H54 (cell line): Measurements from ENCODE around the gene RIPOR3.
"Not testable (repeated sequence)": the region's sequence is repeated elsewhere in the genome, so short reads cannot be mapped to it uniquely, and the experiment has no call there.

Experiments
- DNase-seq: peaks from one replicate; pipeline ENCODE4 v3.0.0; 2011; ENCODE audit warnings: low spot score, mixed read lengths; ENCODE audit not compliant: insufficient read length
- FAIRE-seq: peaks from 3 replicates; lab custom pipeline; 2011; peaks lifted over from hg19 to GRCh38; lab: Jason Lieb, UNC
- POLR2A ChIP-seq: IDR thresholded peaks from 2 replicates; pipeline ENCODE4 v1.6.1; 2011; ENCODE audit warnings: low read depth, mild to moderate bottlenecking, low read length

Gene RIPOR3

GRCh38 chr20:50701041-50701963 is 10.0 kb upstream of the RIPOR3 start:
- DNase-seq (no peak), FAIRE-seq (no peak)
- no peak for TF ChIP-seq POLR2A

GRCh38 chr20:50699688-50700087 is 8.3 kb upstream of the RIPOR3 start:
- TF ChIP-seq POLR2A: no peak
- no peak for FAIRE-seq
- no peak for DNase-seq

- not testable (repeated sequence) for DNase-seq, FAIRE-seq
Observed at GRCh38 chr20:50698255-50698654, 6.9 kb upstream of the RIPOR3 start.

GRCh38 chr20:50695135-50695872 is 4.0 kb upstream of the RIPOR3 start:
- DNase-seq (no peak), FAIRE-seq (no peak)
- no peak for TF ChIP-seq POLR2A

- no peak for TF ChIP-seq POLR2A
- no peak for DNase-seq
- FAIRE-seq: no peak
Observed at GRCh38 chr20:50694379-50695134, 3.2 kb upstream of the RIPOR3 start.

- no peak for FAIRE-seq
- no peak for TF ChIP-seq POLR2A
- no peak for DNase-seq
Observed at GRCh38 chr20:50693001-50693400, 1.7 kb upstream of the RIPOR3 start.

GRCh38 chr20:50692552-50692933 is 1.2 kb upstream of the RIPOR3 start:
- FAIRE-seq: no peak
- TF ChIP-seq POLR2A: no peak
- no peak for DNase-seq

- no peak for FAIRE-seq
- no peak for TF ChIP-seq POLR2A
- DNase-seq: no peak
Observed at GRCh38 chr20:50691573-50692551, 520 bp upstream of the RIPOR3 start.

- no peak for TF ChIP-seq POLR2A
- DNase-seq: peak; percentile 28
- FAIRE-seq: no peak
Observed at GRCh38 chr20:50689864-50690649, 1.3 kb downstream of the RIPOR3 start.

- FAIRE-seq (no peak), DNase-seq (no peak)
- TF ChIP-seq POLR2A: no peak
Observed at GRCh38 chr20:50688256-50688975, 2.9 kb downstream of the RIPOR3 start.

GRCh38 chr20:50686821-50687220 is 4.5 kb downstream of the RIPOR3 start:
- DNase-seq: no peak
- no peak for TF ChIP-seq POLR2A
- no peak for FAIRE-seq
